HepG2 (cell line): ENCODE results near the gene ZC3H18. TPM values are rescaled to one million over a fixed set of nuclear protein-coding genes. Genes with fewer than 3 reads are reported as not detected.

Source experiments
- HDAC2 ChIP-seq: sonication (generic); formaldehyde crosslinking; IDR thresholded peaks from 2 replicates; pipeline ENCODE4 v1.4.0; 2020; ENCODE audit warnings: missing genetic modification reagents
- HMG20A ChIP-seq: IDR thresholded peaks from 2 replicates; pipeline ENCODE4 v1.6.1; 2016; ENCODE audit warnings: borderline replicate concordance
- KLF12 ChIP-seq: sonication (generic); formaldehyde crosslinking; IDR thresholded peaks from 2 replicates; pipeline ENCODE4 v1.4.0; 2020; ENCODE audit warnings: missing genetic modification reagents, borderline replicate concordance
- MAZ ChIP-seq, 2 experiments: sonication (generic) in 1 of 2; formaldehyde crosslinking in 1 of 2; IDR thresholded peaks; 2 replicates each; pipeline versions ENCODE4 v1.5.0 to v1.6.1; 2012 to 2020; ENCODE audit warnings: low read depth in 2 of 2, mild to moderate bottlenecking in 2 of 2, borderline replicate concordance in 1 of 2, improper control_type of control experiment in 1 of 2, low read length in 1 of 2, missing genetic modification reagents in 1 of 2, moderate library complexity in 1 of 2
- PPARG ChIP-seq: conservative IDR thresholded peaks from 2 replicates; pipeline ENCODE4 v1.6.1; 2016; ENCODE audit warnings: missing biosample characterization, missing genetic modification reagents
- RORA ChIP-seq: sonication (generic); formaldehyde crosslinking; IDR thresholded peaks from 2 replicates; pipeline ENCODE4 v1.5.0; 2020; ENCODE audit warnings: mild to moderate bottlenecking, missing genetic modification reagents, moderate library complexity
- SMAD1 ChIP-seq: sonication (generic); formaldehyde crosslinking; IDR thresholded peaks from 2 replicates; pipeline ENCODE4 v1.4.0; 2020; ENCODE audit warnings: missing genetic modification reagents, low read depth, mild to moderate bottlenecking, borderline replicate concordance
- SMYD3 ChIP-seq: sonication (generic); formaldehyde crosslinking; IDR thresholded peaks from 2 replicates; pipeline ENCODE4 v1.8.1; 2023; ENCODE audit warnings: mild to moderate bottlenecking, missing genetic modification reagents
- YEATS2 ChIP-seq: sonication (generic); formaldehyde crosslinking; IDR thresholded peaks from 2 replicates; pipeline ENCODE4 v1.4.0; 2020; ENCODE audit warnings: missing genetic modification reagents, borderline replicate concordance
- ZMYM4 ChIP-seq: sonication (generic); formaldehyde crosslinking; IDR thresholded peaks from 2 replicates; pipeline ENCODE4 v1.8.1; 2023; ENCODE audit warnings: mild to moderate bottlenecking, missing genetic modification reagents
- ZNF10 ChIP-seq: sonication (generic); formaldehyde crosslinking; IDR thresholded peaks from 2 replicates; pipeline ENCODE4 v1.4.0; 2020; ENCODE audit warnings: mild to moderate bottlenecking, low read depth, missing genetic modification reagents, borderline replicate concordance
- polyA plus RNA-seq, 8 experiments: library from polyadenylated mRNA; depleted of rRNA in 3 of 8; stranded (reverse) in 7 of 8; unstranded in 1 of 8; fragments of >200 nt; fragmentation: Illumina TruSeq in 4 of 8; extraction: Trizol in 4 of 8; gene quantifications; 2 replicates each; pipeline versions ENCODE4 v1.2.1 to v1.2.3, GENCODE V29; 2011 to 2016; ENCODE audit warnings: low read depth in 4 of 8, missing spikeins in 1 of 8, mixed read lengths in 1 of 8; ENCODE audit not compliant: insufficient read depth in 1 of 8
- total RNA-seq, 5 experiments: library from RNA; depleted of rRNA; stranded (reverse); fragments of >200 nt; fragmentation: Illumina TruSeq; extraction: Trizol; gene quantifications; 2 replicates each; pipeline ENCODE4 v1.2.3, GENCODE V29; 2016; ENCODE audit warnings: low read depth in 1 of 5
- TF ChIP-seq, protein P1 (sequence below): IDR thresholded peaks from 2 replicates; pipeline ENCODE4 v1.6.1; 2016; ENCODE audit warnings: low read depth, missing genetic modification reagents, missing compliant biosample characterization
- TF ChIP-seq, protein P2 (sequence below): sonication (generic); formaldehyde crosslinking; IDR thresholded peaks from 2 replicates; pipeline ENCODE4 v1.4.0; 2020; ENCODE audit warnings: missing genetic modification reagents
- TF ChIP-seq, protein P3 (sequence below): sonication (generic); formaldehyde crosslinking; IDR thresholded peaks from 2 replicates; pipeline ENCODE4 v1.4.0; 2020; ENCODE audit warnings: mild to moderate bottlenecking, missing genetic modification reagents

ZC3H18 gene
- total and polyA plus RNA-seq, 2 of the 13 experiments (the other 11 are each of a cell fraction or from before 2014, with no cell fraction given), result 11.2 to 27.4 TPM

DNA sequence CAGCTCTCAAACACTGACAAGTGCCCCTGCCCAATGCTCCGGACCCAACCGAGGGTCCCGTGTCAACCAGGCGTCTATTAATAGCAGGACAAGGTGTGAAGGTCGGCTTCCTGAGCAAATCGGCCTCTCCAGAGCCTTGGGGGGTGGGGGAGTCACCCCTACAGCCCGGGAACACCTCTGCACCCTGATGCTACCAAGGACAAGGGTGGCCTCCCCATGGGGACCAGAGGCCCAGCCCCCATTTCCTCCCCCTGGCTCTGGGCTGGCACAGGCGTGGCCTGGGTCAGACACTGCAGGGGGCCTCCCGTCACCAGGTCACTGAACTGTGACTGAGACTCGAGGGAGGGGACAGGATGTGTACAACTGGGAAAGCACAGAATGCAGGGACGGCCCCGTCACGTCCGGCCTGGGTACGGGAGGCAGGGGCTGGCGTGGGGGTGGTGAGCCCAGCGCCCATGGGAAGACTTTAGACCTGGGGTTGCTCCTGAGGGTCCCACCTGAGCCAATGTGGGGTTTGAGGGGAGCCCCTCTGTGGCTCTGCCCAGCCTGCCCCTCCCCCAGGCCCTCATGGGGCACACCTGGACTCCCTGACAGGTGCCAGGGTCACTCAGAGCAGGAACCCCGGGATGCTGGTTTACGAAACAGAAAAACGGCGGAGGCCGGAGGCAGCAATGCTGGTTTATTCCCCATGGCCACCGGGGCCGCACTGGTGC, 81.2 kb downstream of the ZC3H18 start (continued):
- TF ChIP-seq, protein P1, sequence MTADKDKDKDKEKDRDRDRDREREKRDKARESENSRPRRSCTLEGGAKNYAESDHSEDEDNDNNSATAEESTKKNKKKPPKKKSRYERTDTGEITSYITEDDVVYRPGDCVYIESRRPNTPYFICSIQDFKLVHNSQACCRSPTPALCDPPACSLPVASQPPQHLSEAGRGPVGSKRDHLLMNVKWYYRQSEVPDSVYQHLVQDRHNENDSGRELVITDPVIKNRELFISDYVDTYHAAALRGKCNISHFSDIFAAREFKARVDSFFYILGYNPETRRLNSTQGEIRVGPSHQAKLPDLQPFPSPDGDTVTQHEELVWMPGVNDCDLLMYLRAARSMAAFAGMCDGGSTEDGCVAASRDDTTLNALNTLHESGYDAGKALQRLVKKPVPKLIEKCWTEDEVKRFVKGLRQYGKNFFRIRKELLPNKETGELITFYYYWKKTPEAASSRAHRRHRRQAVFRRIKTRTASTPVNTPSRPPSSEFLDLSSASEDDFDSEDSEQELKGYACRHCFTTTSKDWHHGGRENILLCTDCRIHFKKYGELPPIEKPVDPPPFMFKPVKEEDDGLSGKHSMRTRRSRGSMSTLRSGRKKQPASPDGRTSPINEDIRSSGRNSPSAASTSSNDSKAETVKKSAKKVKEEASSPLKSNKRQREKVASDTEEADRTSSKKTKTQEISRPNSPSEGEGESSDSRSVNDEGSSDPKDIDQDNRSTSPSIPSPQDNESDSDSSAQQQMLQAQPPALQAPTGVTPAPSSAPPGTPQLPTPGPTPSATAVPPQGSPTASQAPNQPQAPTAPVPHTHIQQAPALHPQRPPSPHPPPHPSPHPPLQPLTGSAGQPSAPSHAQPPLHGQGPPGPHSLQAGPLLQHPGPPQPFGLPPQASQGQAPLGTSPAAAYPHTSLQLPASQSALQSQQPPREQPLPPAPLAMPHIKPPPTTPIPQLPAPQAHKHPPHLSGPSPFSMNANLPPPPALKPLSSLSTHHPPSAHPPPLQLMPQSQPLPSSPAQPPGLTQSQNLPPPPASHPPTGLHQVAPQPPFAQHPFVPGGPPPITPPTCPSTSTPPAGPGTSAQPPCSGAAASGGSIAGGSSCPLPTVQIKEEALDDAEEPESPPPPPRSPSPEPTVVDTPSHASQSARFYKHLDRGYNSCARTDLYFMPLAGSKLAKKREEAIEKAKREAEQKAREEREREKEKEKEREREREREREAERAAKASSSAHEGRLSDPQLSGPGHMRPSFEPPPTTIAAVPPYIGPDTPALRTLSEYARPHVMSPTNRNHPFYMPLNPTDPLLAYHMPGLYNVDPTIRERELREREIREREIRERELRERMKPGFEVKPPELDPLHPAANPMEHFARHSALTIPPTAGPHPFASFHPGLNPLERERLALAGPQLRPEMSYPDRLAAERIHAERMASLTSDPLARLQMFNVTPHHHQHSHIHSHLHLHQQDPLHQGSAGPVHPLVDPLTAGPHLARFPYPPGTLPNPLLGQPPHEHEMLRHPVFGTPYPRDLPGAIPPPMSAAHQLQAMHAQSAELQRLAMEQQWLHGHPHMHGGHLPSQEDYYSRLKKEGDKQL (CRISPR knock-in tag), result peak; percentile 37; the same call in 1 of the 2 replicates
- TF ChIP-seq, protein P2, sequence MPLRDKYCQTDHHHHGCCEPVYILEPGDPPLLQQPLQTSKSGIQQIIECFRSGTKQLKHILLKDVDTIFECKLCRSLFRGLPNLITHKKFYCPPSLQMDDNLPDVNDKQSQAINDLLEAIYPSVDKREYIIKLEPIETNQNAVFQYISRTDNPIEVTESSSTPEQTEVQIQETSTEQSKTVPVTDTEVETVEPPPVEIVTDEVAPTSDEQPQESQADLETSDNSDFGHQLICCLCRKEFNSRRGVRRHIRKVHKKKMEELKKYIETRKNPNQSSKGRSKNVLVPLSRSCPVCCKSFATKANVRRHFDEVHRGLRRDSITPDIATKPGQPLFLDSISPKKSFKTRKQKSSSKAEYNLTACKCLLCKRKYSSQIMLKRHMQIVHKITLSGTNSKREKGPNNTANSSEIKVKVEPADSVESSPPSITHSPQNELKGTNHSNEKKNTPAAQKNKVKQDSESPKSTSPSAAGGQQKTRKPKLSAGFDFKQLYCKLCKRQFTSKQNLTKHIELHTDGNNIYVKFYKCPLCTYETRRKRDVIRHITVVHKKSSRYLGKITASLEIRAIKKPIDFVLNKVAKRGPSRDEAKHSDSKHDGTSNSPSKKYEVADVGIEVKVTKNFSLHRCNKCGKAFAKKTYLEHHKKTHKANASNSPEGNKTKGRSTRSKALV (CRISPR knock-in tag), result peak; percentile 43
- TF ChIP-seq KLF12 (no peak), HMG20A (CRISPR knock-in tag) (no peak; the same call in 1 of the 2 replicates), YEATS2 (CRISPR knock-in tag) (peak; percentile 95; the same call in 1 of the 2 replicates), PPARG (CRISPR knock-in tag) (peak; percentile 74; the same call in 1 of the 2 replicates), MAZ (IDR thresholded peaks at IDR 0.05; ENCODE audit: borderline replicate concordance, low read depth, low read length) (peak; percentile 61; the same call in 1 of the 2 replicates), MAZ (CRISPR knock-in tag; IDR thresholded peaks at IDR 0.05; ENCODE audit: low read depth) (peak; percentile 91), ZNF10 (no peak), SMYD3 (CRISPR knock-in tag) (peak; percentile 88), HDAC2 (peak; percentile 89), SMAD1 (peak; percentile 92), RORA (no peak), ZMYM4 (CRISPR knock-in tag) (no peak)
- TF ChIP-seq, protein P3, sequence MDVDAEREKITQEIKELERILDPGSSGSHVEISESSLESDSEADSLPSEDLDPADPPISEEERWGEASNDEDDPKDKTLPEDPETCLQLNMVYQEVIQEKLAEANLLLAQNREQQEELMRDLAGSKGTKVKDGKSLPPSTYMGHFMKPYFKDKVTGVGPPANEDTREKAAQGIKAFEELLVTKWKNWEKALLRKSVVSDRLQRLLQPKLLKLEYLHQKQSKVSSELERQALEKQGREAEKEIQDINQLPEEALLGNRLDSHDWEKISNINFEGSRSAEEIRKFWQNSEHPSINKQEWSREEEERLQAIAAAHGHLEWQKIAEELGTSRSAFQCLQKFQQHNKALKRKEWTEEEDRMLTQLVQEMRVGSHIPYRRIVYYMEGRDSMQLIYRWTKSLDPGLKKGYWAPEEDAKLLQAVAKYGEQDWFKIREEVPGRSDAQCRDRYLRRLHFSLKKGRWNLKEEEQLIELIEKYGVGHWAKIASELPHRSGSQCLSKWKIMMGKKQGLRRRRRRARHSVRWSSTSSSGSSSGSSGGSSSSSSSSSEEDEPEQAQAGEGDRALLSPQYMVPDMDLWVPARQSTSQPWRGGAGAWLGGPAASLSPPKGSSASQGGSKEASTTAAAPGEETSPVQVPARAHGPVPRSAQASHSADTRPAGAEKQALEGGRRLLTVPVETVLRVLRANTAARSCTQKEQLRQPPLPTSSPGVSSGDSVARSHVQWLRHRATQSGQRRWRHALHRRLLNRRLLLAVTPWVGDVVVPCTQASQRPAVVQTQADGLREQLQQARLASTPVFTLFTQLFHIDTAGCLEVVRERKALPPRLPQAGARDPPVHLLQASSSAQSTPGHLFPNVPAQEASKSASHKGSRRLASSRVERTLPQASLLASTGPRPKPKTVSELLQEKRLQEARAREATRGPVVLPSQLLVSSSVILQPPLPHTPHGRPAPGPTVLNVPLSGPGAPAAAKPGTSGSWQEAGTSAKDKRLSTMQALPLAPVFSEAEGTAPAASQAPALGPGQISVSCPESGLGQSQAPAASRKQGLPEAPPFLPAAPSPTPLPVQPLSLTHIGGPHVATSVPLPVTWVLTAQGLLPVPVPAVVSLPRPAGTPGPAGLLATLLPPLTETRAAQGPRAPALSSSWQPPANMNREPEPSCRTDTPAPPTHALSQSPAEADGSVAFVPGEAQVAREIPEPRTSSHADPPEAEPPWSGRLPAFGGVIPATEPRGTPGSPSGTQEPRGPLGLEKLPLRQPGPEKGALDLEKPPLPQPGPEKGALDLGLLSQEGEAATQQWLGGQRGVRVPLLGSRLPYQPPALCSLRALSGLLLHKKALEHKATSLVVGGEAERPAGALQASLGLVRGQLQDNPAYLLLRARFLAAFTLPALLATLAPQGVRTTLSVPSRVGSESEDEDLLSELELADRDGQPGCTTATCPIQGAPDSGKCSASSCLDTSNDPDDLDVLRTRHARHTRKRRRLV (CRISPR knock-in tag), result 0 out of 2 replicates have a peak, but pooled peaks have one; percentile 6
